ENCODE data around the gene MARK1.
"Not testable (repeated sequence)": the region's sequence is repeated elsewhere in the genome, so short reads cannot be mapped to it uniquely, and the experiment has no call there.

The MARK1 gene

DNA sequence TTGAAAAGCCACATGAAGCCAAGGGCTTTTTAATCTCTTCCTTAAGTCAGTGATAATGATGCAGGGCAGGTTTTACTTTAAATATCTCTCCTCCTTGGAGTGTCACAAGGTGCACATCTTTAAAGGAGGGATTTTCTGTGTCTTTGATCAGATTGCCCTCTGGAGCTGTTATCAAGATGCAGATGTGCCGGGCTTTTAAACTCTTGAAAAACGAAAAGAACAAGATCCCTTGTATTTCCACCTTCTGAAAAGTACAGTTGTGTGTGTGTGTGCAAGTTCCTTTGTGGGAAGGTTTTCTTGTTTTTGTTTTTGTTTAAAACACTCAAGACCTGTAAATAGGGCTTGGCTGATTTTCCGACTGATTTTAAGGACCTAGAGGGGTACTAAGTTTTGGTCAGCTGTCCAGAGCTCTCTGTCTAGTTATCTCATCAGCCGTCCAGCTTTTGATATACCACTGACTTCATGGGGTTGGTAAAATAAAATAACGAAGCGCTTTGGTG, 1.6 kb downstream of the MARK1 start:
- no peak for FAIRE-seq

DNA sequence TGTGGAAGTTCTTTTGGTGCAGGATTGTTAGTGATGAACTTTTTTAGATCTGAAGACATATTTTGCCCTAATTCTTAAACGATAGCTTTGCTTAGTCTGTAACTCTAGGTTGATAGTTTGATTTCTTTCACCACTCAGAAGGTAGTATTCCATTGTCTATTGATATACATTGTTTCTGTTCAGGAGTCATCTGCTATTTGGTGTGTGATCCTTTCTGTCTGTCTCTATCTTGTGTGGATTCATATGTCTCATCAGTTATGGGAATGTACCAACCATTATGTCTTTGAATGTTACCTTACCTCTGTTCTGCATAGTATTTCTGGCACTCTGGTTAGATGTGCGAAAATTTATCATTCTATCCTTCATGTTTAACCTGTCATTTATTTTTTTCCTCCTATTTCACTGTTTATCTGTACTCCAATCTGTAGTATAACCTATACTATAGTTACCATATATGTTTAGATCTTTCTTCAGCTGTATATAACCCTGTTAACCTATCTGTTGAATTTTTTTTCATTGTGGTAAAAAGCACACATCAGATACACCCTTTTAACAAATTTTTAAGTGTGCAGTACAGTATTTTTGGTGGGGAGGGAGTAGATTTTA, 5.7 kb downstream of the MARK1 start:
- FAIRE-seq = no peak

DNA sequence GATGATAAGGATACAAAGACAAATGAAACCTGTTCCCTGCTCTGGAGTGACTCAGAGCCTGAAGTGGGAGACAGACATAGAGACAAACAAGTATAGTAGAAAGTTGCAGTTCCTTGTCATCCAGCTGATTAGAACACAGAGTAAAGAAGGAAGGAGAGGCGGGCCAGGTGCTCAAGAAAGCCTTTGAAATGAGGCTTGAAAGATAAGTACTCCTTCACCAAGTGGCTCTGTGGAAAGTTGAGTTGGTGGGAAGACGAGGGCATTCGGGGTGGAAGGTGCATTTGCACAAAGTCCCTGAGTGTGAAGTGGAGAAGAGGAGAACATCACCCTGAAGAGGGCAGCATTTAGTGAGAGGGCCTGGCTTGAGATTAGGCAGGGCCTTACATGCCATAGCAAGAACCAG, 17.0 kb downstream of the MARK1 start:
- FAIRE-seq = no peak

DNA sequence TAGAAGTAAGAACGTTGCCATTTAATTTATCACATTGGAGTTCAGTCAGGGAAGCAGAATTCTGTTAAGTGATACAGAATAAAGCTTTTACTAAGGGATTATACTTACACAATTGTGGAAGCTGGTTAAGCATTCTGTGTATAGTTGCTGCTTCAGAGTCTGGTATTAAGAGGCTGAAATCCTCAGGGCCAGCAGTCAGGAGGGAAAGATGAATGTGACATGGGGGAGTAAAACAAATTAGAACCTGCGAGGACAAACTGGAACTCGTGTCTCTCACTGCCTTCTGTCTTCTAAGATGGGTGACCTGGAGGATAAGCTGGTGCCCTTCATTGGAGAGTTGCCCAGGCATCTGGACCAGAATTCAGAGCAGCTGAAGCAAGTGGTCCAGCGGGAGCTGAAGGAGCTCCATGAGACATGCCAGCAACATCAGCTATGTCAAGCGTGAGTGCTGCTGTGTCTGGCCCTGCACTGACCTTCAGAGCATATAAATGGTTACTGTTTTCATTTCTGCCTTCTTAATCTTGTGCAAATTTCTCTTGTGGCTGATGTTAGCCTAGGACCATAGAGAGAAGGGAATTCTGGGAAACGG, 23.0 kb downstream of the MARK1 start:
- FAIRE-seq = no peak

DNA sequence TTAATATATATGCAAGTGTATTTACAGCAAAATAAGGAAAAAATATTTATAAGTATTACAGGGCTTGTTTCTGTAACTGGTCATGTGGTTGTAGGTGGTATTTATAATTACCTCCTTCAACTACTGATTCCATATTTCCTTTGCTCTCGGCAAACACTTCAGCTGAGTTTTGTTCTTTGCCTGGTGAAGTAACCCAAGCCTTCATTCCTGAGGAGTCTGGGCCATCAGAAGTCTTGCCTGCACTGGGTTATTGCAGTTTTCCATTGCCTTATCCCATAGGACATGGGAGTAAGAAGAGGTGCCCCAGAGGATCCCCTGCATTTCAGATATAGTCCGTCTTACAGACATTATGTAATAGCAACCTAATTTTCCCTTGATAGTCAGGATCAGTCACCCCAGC, 23.8 kb downstream of the MARK1 start:
- no peak for FAIRE-seq

DNA sequence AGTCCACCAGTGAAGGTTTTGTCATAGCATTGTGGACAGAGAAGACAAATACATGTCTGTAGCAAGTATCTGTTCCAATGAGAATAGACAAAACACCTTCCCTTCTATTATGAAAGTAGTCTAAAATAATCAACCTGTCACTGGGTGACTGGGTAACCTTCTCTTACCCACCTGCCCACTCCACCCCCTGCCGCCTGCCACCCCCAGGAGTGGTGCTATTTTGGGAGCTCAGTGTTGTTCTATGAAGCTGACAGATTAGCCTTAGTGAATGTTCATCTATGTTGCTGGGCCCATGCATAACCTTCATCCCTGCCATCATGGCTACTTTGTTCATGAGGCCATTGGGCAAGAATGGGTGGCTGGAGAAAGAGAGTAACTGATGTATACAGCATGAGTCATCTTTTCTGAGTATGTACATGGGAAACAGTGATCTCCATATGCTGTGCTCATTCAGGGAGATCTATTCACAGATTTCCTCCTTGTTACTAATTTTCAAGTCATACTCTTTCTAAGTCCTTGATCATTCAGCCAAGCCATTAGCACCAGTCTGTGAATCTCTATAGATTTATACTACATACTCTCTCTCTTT, 24.8 kb downstream of the MARK1 start:
- FAIRE-seq = no peak

DNA sequence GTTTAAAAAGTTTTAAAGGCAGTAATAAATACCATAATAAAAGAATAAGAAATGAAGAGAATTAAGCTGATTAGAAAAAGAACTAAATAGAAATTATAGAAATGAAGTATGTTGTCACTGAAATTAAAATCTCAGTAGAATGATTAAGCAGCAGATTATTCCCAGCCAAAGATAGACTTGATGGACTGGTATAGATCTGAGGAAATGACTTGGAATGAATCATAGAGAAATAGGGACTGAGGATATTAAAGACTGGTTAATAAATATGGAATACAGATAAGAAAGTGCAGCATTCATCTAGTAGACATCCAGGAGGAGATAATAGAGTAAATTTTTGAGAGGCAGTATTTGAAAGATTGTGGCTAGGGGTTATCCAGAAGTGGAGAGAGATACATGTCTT, 28.7 kb downstream of the MARK1 start:
- peak; percentile 41 for FAIRE-seq

DNA sequence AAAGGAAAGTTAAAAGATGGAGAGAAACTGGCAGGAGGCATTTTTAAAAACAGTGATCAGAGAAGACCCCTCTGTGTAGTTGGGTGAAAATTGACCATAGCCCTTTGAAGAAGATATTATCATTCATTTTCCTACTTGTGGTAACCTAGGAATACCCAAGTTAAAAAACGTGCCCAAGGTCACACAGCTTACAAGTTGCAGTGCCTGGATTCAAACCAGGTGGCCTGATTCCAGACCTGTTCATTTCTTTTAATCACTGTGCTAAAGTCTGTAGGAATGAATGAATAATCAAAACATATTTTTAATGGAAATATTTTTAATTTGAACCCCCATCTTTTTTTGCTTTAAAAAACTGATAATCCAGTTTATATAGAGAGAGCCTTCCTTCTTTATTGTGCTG, 35.6 kb downstream of the MARK1 start:
- no peak for FAIRE-seq

DNA sequence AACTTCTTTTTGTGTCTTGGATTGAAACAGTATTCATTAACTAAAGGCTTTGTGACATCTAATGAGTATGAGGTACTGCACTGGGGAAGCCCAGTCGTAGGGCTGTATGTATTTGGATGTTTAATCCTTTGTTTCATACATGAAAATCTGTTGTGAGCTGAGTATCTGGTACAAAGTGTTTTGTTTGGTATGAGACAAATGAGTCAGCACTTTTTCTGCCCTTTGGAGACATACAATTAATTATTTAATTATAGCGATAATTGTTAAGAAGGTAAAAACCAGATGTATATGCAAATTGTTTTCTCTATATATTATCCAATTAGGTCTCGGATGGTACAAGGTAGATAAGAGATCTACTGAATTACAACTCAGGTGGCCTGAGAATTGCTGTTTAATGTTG, 36.3 kb downstream of the MARK1 start:
- FAIRE-seq = no peak

DNA sequence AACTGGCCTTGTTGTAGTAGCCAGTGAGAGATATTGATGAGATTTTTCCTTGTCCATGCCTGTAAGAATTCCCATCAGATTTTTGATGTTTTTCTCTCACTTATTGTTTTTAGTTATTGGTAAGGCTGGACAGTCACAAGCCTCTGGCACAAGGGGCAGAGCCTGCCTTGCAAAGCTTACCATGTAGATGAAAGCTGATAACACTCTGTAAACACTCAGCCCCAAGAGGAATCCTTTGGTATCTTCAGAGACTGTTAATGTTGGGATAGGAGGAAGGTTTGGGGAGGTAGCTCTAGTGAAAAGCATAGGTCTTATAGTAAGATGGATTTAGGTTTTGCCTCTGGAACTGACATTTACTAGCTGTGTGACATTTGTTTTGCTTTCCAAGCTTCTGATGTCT, 37.7 kb downstream of the MARK1 start:
- no peak for FAIRE-seq

DNA sequence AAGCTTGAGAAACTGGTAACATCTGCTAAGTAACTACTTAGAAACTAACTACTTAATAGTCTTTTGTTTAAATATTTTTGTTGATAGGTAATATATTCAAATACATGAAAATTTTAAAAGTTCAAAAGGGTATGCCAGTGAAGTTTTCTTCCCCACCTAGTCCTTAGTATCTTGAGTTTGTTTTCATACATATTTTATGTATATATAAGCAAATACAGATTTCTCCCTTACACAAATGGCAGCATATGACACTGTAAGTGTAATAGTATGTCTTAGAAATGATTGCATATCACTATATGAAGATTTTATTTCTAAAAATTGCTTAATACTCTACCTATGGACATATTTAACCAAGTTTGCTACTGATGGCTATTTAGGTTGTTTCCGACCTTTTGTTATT, 38.9 kb downstream of the MARK1 start:
- FAIRE-seq = no peak

DNA sequence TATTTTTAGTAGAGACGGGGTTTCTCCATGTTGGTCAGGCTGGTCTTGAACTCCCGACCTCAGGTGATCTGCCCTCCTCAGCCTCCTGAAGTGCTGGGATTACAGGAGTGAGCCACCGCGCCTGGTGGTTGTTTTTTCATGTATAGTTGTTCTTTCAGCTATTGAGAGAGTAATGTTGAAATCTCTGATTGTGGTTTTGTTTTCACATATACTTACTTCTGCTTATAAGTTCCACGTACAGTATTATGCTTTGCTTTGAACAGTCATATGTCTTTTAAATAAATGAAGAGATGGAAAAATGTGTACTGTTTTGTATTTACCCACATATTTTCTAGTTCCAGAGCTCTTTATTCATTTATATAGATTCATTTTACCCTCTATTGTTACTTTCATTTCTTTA, 44.5 kb downstream of the MARK1 start:
- no peak for FAIRE-seq

DNA sequence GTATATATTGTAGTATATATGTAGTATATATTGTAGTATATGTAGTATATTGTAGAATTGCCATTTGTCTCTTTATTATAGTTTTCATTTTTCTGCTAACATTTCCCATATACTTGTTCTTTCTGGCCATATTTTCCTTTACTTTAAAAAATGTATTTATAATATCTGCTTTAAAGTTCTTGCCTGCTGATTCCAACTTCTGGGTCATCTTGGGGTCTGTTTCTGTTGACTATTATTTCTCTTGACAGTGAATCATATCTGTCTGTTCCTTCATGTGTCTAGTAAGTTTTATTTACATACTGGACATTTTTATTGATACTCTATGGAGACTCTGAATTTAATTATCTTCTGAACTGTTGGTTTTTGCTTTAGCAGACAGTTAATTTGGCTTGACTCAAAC, 45.9 kb downstream of the MARK1 start:
- no peak for FAIRE-seq

DNA sequence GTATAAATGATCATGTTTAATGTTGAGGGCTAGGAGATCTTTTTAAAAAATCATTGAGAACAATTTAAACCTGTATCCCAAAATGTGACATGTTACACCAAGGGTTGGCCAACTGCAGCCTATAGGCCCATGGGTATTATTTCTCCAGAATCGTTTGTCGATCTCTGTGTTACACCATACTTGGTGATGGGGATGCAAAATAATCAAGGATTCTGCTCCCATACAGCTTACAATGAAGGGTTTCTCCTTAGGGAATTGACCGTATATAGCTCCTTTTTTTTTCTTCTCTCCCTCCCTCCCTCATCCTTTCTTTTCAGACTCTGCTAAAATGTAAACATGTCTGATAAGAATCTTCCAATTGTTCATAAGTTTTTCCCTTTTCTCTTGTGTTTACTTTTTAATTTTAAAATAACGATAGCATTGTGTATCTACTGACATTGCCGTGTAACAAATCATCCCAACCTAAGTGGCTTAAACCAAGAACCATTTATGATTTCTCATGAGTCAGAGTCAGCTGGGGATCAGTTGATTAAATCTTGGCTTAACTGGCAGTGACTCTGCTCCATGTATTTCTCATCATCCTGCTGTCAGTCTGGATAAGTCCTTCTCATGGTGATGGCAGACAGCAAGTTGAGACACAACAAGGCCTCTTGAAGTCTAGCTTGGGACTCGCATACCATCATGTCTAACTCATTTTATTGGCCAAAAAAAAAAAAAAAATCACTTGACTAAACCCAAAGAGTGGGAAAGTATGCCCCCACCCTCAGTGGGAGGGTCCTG, 48.0 kb downstream of the MARK1 start:
- no peak for FAIRE-seq

DNA sequence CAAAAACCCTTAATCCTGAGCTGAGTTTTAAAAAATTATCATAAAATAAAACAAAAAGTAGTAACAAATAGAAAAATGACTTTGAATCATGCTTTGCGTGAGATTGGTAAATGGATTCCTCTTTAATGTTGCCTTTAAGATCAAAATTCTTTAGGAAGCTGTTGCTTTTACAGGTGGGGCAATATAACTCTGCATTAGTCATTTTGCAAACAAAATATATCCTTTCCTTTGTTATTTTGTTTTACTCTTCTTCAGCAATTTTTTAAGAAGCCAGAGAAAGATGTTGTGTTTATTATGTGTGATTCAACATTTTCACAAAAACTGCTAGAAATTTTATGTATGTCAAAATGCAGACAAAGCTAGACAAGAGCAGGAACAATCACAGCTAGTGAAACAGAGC, 50.0 kb downstream of the MARK1 start:
- no peak for FAIRE-seq

DNA sequence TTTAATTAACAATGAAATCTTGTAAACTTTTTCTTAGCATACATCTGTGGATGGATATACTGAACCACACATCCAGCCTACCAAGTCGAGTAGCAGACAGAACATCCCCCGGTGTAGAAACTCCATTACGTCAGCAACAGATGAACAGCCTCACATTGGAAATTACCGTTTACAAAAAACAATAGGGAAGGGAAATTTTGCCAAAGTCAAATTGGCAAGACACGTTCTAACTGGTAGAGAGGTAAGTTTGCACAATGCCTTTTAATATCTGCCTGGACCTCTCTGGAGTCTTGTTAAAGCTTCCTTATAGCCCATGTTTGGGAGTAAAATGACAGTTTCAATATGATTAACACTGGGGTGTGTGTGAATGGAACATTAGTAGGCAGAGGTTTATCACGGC, 51.4 kb downstream of the MARK1 start:
- no peak for FAIRE-seq

DNA sequence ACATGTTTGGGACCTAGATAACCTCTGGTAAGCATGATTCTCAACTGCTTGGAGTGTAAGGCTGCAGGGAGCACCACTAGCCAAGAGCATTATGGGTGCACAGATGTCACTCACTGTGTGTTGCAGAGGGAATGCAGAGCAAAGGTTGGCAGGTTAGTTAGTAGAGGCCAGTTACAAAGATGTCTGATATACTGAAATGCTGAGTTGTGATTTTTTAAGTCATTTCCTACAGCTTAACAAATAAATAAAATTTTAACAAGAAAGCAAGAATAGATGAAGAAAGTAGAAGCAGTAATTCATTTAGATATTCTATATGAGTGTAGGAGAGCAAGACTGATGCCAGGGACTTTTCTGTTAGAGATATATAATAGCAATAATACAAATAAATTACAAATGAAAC, 64.8 kb downstream of the MARK1 start:
- FAIRE-seq = no peak

DNA sequence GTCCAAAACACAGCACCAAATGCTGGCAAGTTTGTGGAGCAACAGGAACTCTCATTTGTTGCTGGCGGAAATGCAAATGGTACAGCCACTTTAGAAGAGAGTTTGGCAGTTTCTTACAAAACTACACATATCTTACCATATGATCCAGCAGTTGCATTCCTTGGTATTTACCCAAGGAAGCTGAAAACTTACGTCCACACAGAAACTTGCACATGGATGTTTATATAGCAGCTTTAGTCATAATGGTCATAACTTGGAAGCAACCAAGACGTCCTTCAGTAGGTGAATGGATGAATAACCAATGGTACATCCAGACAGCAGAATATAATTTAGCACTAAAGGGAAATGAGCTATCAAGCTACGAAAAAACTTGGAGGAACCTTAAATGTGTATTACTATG, 66.4 kb downstream of the MARK1 start:
- FAIRE-seq = no peak

DNA sequence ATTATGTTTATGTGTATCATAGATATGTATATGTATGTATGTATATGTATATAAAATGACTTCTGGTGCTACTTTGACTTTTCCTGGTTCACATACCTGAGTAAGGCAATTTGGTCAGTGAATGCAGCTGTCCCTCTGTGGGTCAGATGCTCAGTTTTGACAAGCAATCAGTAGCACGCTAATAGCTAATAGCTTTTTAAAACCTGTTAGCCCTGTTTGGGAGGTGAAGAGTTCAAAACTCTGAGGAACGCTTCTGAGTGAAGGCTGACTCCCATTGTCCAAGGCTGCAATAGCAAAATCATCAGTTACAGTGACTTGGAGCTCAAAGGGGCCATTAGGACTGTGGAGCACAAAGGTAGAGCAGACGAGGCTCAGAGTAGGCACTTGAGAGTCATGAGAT, 67.2 kb downstream of the MARK1 start:
- FAIRE-seq = no peak

DNA sequence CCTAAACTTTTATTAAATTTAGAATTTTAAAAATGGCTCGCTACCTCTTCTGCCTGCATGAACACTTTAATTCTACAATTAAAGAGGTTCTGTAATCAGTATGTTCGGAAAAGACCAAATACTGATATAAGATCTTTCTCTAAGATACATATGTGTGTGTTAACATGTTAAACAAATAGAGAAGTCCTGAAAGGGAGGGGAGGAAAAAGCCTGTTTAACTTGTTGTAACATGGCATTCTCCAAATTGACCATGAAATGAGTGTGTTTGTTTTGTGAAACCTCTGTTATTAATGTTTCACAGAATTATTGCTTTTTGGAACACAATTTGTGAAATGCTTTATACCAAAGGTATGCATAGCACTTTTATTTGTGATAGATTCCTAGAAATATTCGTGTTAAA, 77.0 kb downstream of the MARK1 start:
- no peak for FAIRE-seq

DNA sequence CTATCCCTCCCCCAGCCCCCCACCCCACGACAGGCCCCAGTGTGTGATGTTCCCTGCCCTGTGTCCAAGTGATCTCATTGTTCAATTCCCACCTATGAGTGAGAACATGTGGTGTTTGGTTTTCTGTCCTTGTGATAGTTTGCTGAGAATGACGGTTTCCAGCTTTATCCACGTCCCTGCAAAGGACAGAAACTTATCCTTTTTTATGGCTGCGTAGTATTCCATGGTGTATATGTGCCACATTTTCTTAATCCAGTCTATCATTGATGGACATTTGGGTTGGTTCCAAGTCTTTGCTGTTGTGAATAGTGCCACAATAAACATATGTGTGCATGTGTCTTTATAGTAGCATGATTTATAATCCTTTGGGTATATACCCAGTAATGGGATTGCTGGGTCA, 77.7 kb downstream of the MARK1 start:
- not testable (repeated sequence) for FAIRE-seq

DNA sequence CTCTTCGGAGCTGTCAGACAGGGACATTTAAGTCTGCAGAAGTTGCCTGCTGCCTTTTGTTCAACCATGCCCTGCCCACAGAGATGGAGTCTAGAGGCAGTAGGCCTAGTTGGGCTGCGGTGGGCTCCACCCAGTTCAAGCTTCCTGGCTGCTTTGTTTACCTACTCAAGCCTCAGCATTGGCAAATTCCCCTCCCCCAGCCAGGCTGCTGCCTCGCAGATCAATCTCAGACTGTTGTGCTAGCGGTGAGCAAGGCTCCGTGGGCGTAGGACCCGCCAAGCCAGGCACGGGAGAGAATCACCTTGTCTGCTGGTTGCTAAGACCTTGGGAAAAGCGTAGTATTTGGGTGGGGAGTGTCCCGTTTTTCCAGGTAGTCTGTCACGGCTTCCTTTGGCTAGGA, 83.2 kb downstream of the MARK1 start:
- not testable (repeated sequence) for FAIRE-seq

DNA sequence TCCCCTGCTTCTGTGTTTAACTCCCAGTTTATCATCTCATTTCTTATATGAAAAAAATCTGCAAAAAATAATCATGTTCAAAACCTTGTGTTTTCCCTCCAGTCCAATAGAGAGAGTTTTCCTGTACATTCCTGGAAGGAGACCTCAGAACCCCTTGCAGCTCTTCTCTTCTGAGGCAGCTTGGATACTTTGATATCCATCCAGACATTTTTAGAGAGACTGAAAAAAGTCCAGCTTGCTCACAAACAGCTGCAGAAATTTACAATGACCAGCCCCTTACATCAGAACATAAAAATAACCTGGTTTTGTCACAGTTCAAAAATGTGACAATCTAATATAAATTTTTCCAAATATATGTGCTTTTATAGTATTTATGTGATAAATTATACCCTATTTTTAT, 88.9 kb downstream of the MARK1 start:
- FAIRE-seq = no peak

DNA sequence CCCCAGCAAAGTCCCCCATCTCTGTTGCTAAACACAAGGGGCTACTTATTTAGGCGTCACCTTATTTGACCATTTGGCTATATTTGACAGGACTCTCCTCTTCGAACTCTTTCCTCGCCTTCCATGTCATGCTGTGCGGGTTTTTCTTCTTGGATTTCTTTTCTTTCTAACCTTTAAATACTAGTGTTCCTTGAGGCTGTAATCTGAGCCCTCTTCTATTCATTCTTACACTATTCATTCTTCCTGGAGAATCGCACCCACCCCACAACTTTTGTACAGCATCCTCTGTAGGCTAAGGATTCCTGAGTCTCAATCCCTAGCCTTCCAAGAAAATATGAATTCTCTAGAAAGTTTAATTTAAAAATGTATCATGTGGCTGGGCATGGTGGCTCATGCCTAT, 100.5 kb downstream of the MARK1 start:
- FAIRE-seq = no peak

All from endometrium (tissue), 2 donors.